Mesenchymal stem cell (in vitro differentiated cells and primary cell): ENCODE data around the gene MAML1.

Experiments used
- DNase-seq: peaks from one replicate; pipeline ENCODE4 v3.0.0-alpha.2; 2013
- H2AFZ ChIP-seq: one replicate; pipeline ENCODE4 v1.6.1; 2013; ENCODE audit warnings: low read depth, mild to moderate bottlenecking, control low read depth, inconsistent platforms, low read length, moderate library complexity
- H2AK5ac ChIP-seq: 2 replicates; pipeline ENCODE4 v1.6.1; 2013; ENCODE audit warnings: low read length, moderate library complexity, mild to moderate bottlenecking, inconsistent platforms; ENCODE audit not compliant: severe bottlenecking
- H2BK120ac ChIP-seq: one replicate; pipeline ENCODE4 v1.6.1; 2013; ENCODE audit warnings: low read depth, mild to moderate bottlenecking, inconsistent platforms, low read length, moderate library complexity
- H2BK12ac ChIP-seq, 2 experiments: one replicate each; pipeline ENCODE4 v1.6.1; 2013; ENCODE audit warnings: inconsistent platforms in 2 of 2, low read length in 2 of 2, mild to moderate bottlenecking in 2 of 2, moderate library complexity in 2 of 2, control low read depth in 1 of 2
- H2BK15ac ChIP-seq: one replicate; pipeline ENCODE4 v1.6.1; 2013; ENCODE audit warnings: mild to moderate bottlenecking, low read depth, inconsistent platforms; ENCODE audit not compliant: poor library complexity, severe bottlenecking
- H2BK5ac ChIP-seq: 2 replicates; pipeline ENCODE4 v1.6.1; 2013; ENCODE audit warnings: low read depth, mild to moderate bottlenecking, low read length, control low read depth, inconsistent platforms; ENCODE audit not compliant: poor library complexity, severe bottlenecking
- H3K14ac ChIP-seq, 2 experiments: one replicate each; pipeline ENCODE4 v1.6.1; 2013; ENCODE audit warnings: inconsistent platforms in 2 of 2, low read length in 2 of 2, control low read depth in 1 of 2, mild to moderate bottlenecking in 1 of 2, moderate library complexity in 1 of 2
- H3K18ac ChIP-seq, 2 experiments: one replicate each; pipeline ENCODE4 v1.6.1; 2013; ENCODE audit warnings: inconsistent platforms in 2 of 2, low read length in 2 of 2, control low read depth in 1 of 2, low read depth in 1 of 2, mild to moderate bottlenecking in 1 of 2
- H3K23ac ChIP-seq, 2 experiments: one replicate each; pipeline ENCODE4 v1.6.1; 2013; ENCODE audit warnings: inconsistent platforms in 2 of 2, low read length in 2 of 2, mild to moderate bottlenecking in 2 of 2, moderate library complexity in 2 of 2, control low read depth in 1 of 2
- H3K27ac ChIP-seq: 2 replicates; pipeline ENCODE4 v1.5.1; 2013; ENCODE audit warnings: mild to moderate bottlenecking, moderate library complexity, low read length, control low read depth, inconsistent platforms; ENCODE audit not compliant: poor library complexity, severe bottlenecking
- H3K27me3 ChIP-seq, 2 experiments: 2 replicates each; pipeline versions ENCODE4 v1.6.1 to v1.7.0; 2013; ENCODE audit warnings: low read length in 2 of 2, mild to moderate bottlenecking in 2 of 2, moderate library complexity in 2 of 2, control low read depth in 1 of 2, inconsistent platforms in 1 of 2; ENCODE audit not compliant: control insufficient read depth in 1 of 2, insufficient read depth in 1 of 2
- H3K36me3 ChIP-seq, 2 experiments: 2 replicates each; pipeline versions ENCODE4 v1.6.1 to v1.7.0; 2013; ENCODE audit warnings: low read length in 2 of 2, control low read depth in 1 of 2, inconsistent platforms in 1 of 2, low read depth in 1 of 2, mild to moderate bottlenecking in 1 of 2; ENCODE audit not compliant: insufficient read depth in 2 of 2, control insufficient read depth in 1 of 2
- H3K4ac ChIP-seq, 2 experiments: one replicate each; pipeline ENCODE4 v1.6.1; 2013; ENCODE audit warnings: inconsistent platforms in 2 of 2, low read length in 2 of 2, mild to moderate bottlenecking in 2 of 2, moderate library complexity in 2 of 2, control low read depth in 1 of 2, low read depth in 1 of 2
- H3K4me1 ChIP-seq: 2 replicates; pipeline ENCODE4 v1.6.1; 2013; ENCODE audit warnings: low read depth, low read length, control low read depth; ENCODE audit not compliant: control insufficient read depth, insufficient read depth
- H3K4me2 ChIP-seq: 2 replicates; pipeline ENCODE4 v1.6.1; 2013; ENCODE audit warnings: low read length, mild to moderate bottlenecking, inconsistent platforms; ENCODE audit not compliant: poor library complexity, severe bottlenecking
- H3K4me3 ChIP-seq, 2 experiments: 2 replicates each; pipeline versions ENCODE4 v1.5.1 to v1.7.0; 2013; ENCODE audit warnings: low read length in 2 of 2, mild to moderate bottlenecking in 2 of 2, control low read depth in 1 of 2, low read depth in 1 of 2; ENCODE audit not compliant: insufficient read depth in 1 of 2
- H3K79me1 ChIP-seq: replicated peaks from 2 replicates; pipeline ENCODE4 v1.6.1; 2013; ENCODE audit warnings: mild to moderate bottlenecking, control low read depth, low read length, inconsistent platforms; ENCODE audit not compliant: poor library complexity, severe bottlenecking
- H3K9ac ChIP-seq: 2 replicates; pipeline ENCODE4 v1.7.0; 2013; ENCODE audit warnings: mild to moderate bottlenecking, low read length, moderate library complexity
- H3K9me3 ChIP-seq: 2 replicates; pipeline ENCODE4 v1.7.0; 2013; ENCODE audit warnings: mild to moderate bottlenecking, low read length; ENCODE audit not compliant: control insufficient read depth
- H4K8ac ChIP-seq: one replicate; pipeline ENCODE4 v1.6.1; 2013; ENCODE audit warnings: inconsistent platforms, mild to moderate bottlenecking, low read length, moderate library complexity
- H4K91ac ChIP-seq: one replicate; pipeline ENCODE4 v1.6.1; 2013; ENCODE audit warnings: mild to moderate bottlenecking, low read length, inconsistent platforms
- WGBS: methylation state at CpG from one replicate; pipeline ENCODE4 v1.1.7; 2013; ENCODE audit warnings: mixed read lengths; 5-methylcytosine and 5-hydroxymethylcytosine counted together

Gene MAML1

GRCh38 chr5:179822444-179822990 lies 89.9 kb downstream of the MAML1 start:
- peaks cover 49 to 57% of the 10 kb centered on the region in 2 experiments for H3K36me3 ChIP-seq
- H4K8ac ChIP-seq: no peak overlapping the region
- H3K9me3 ChIP-seq: no peaks in the 10 kb centered on the region
- H3K4me2 ChIP-seq: peak overlapping the region; percentile 84
- H3K18ac ChIP-seq: peak overlapping the region in 1 of 2 experiments; percentile 21
- WGBS: 80% methylated on average over 8 of the region's 8 CpGs
- H3K4me1 ChIP-seq: peaks cover 58% of the 10 kb centered on the region
- H3K79me1 ChIP-seq: peaks cover 13% of the 10 kb centered on the region
- peak overlapping the region; percentile 96 for H3K9ac ChIP-seq
- peak overlapping the region in 1 of 2 experiments; percentile 51 for H3K23ac ChIP-seq
- H2AK5ac ChIP-seq: no peak overlapping the region
- no peak overlapping the region for H4K91ac ChIP-seq
- no peak overlapping the region for H2AFZ ChIP-seq
- H2BK5ac ChIP-seq: no peak overlapping the region
- no peak overlapping the region for H2BK15ac ChIP-seq
- peak overlapping the region; percentile 41 to 95 for H3K4me3 ChIP-seq
- no peak overlapping the region for H3K27ac ChIP-seq
- H2BK12ac ChIP-seq: no peak overlapping the region
- H2BK120ac ChIP-seq: no peak overlapping the region
- peak; percentile 24 for DNase-seq
- no peak overlapping the region for H3K4ac ChIP-seq
- H3K14ac ChIP-seq: peak overlapping the region in 1 of 2 experiments; percentile 96
- H3K27me3 ChIP-seq: no peaks in the 10 kb centered on the region

GRCh38 chr5:179823937-179824744 lies 91.5 kb downstream of the MAML1 start:
- Histone ChIP-seq H4K91ac (no peak overlapping the region), H4K8ac (peak overlapping the region; percentile 24), H3K18ac (no peak overlapping the region)

DNA sequence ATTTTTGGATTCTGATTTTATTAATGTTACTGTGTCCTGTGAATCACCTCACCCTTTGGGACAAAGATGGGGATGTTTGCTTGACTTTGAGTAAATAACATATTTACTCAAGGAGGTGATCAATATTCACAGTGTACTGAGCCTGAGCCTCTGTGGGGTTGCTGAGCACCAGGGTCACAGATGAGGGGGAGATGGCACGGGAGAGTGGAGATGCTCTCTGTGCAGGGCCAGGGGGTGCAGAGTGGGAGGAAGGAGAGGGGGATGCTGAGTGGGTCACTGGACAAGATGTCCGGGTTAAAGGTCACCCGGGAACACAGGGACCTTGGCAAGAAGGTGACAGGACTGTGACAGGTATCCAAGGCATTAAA lies 92.1 kb downstream of the MAML1 start:
- Histone ChIP-seq H4K91ac (no peak overlapping the region), H3K4me1 (peaks cover 47% of the 10 kb centered on the region), H3K9ac (peak overlapping the region; percentile 96), H3K4me3 (peak overlapping the region in 1 of 2 experiments; percentile 95), H3K9me3 (no peaks in the 10 kb centered on the region), H3K18ac (no peak overlapping the region), H3K23ac (no peak overlapping the region), H3K27me3 (no peaks in the 10 kb centered on the region), H2BK120ac (no peak overlapping the region), H2BK5ac (no peak overlapping the region), H3K36me3 (peaks cover 60 to 79% of the 10 kb centered on the region in 2 experiments), H2BK12ac (no peak overlapping the region), H3K14ac (no peak overlapping the region), H2AK5ac (no peak overlapping the region), H3K4me2 (no peak overlapping the region), H3K27ac (no peak overlapping the region), H4K8ac (no peak overlapping the region), H2BK15ac (no peak overlapping the region), H3K4ac (no peak overlapping the region), H2AFZ (no peak overlapping the region), H3K79me1 (peaks cover 15% of the 10 kb centered on the region)
- DNase-seq: no peak
- 76% methylated on average over 1 of the region's 3 CpGs for WGBS

More at GRCh38 chr5:179823937-179824744, 91.5 kb downstream of the MAML1 start:
- H3K4me2 ChIP-seq: no peak overlapping the region
- no peak overlapping the region for H2AFZ ChIP-seq
- 95% methylated on average over 22 of the region's 22 CpGs for WGBS
- H3K14ac ChIP-seq: peak overlapping the region in 1 of 2 experiments; percentile 29
- H3K4me3 ChIP-seq: peak overlapping the region in 1 of 2 experiments; percentile 95
- no peaks in the 10 kb centered on the region for H3K27me3 ChIP-seq
- peak overlapping the region; percentile 96 for H3K9ac ChIP-seq
- H3K4me1 ChIP-seq: peaks cover 52% of the 10 kb centered on the region
- no peak overlapping the region for H2AK5ac ChIP-seq
- H3K27ac ChIP-seq: no peak overlapping the region
- H3K23ac ChIP-seq: no peak overlapping the region
- DNase-seq: no peak
- no peaks in the 10 kb centered on the region for H3K9me3 ChIP-seq
- no peak overlapping the region for H2BK12ac ChIP-seq
- no peak overlapping the region for H2BK120ac ChIP-seq
- no peak overlapping the region for H2BK5ac ChIP-seq
- peaks cover 57 to 73% of the 10 kb centered on the region in 2 experiments for H3K36me3 ChIP-seq
- H3K79me1 ChIP-seq: peaks cover 14% of the 10 kb centered on the region
- no peak overlapping the region for H2BK15ac ChIP-seq
- H3K4ac ChIP-seq: no peak overlapping the region

- no peak overlapping the region for H2AFZ ChIP-seq
- H2AK5ac ChIP-seq: no peak overlapping the region
- H3K27me3 ChIP-seq: no peaks in the 10 kb centered on the region
- no peak overlapping the region for H3K4me2 ChIP-seq
- peaks cover 69 to 89% of the 10 kb centered on the region in 2 experiments for H3K36me3 ChIP-seq
- no peak overlapping the region for H3K23ac ChIP-seq
- no peak overlapping the region for H3K18ac ChIP-seq
- H3K14ac ChIP-seq: no peak overlapping the region
- H2BK15ac ChIP-seq: no peak overlapping the region
- no peak overlapping the region for H2BK5ac ChIP-seq
- 93% methylated on average over 13 of the region's 13 CpGs for WGBS
- H2BK12ac ChIP-seq: no peak overlapping the region
- DNase-seq: peak; percentile 31
- no peak overlapping the region for H2BK120ac ChIP-seq
- H4K91ac ChIP-seq: no peak overlapping the region
- no peak overlapping the region for H3K27ac ChIP-seq
- peaks cover 15% of the 10 kb centered on the region for H3K79me1 ChIP-seq
- H3K9ac ChIP-seq: peak overlapping the region; percentile 96
- no peak overlapping the region for H3K4ac ChIP-seq
- H3K9me3 ChIP-seq: no peaks in the 10 kb centered on the region
- peak overlapping the region in 1 of 2 experiments; percentile 39 for H3K4me3 ChIP-seq
- no peak overlapping the region for H4K8ac ChIP-seq
- H3K4me1 ChIP-seq: peaks cover 39% of the 10 kb centered on the region
These were observed 93.1 kb downstream of the MAML1 start for GRCh38 chr5:179825655-179826182.
